HG02943 (cell line): Measurements from ENCODE around the gene ARHGAP29.

Source experiments
- ATAC-seq: cut with Tn5 transposase; IDR thresholded peaks from one replicate; pipeline ENCODE4 v1.9.1; 2021; ENCODE audit warnings: mild to moderate bottlenecking, low read depth, moderate library complexity; ENCODE audit not compliant: unreplicated experiment

The ARHGAP29 gene

DNA sequence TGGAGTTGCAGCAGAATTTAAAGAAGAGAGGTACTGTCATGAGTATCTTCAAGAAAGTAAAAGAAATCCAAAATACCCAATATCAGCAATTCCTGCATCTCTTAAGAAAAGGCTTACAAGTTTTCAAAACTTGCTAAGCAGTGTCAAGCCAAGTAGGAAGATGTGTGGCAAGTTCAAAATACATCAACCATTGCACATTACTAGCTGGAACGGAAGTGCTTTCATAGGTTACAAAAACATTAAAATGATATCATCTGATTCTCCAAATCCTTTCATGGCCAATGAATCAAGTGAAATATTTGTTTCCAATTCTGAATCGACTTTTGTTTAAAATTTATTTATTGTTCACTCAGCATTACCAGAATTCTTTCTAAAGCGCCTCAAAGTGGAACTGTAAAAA lies 110.7 kb downstream of the ARHGAP29 start:
- no peak for ATAC-seq

DNA sequence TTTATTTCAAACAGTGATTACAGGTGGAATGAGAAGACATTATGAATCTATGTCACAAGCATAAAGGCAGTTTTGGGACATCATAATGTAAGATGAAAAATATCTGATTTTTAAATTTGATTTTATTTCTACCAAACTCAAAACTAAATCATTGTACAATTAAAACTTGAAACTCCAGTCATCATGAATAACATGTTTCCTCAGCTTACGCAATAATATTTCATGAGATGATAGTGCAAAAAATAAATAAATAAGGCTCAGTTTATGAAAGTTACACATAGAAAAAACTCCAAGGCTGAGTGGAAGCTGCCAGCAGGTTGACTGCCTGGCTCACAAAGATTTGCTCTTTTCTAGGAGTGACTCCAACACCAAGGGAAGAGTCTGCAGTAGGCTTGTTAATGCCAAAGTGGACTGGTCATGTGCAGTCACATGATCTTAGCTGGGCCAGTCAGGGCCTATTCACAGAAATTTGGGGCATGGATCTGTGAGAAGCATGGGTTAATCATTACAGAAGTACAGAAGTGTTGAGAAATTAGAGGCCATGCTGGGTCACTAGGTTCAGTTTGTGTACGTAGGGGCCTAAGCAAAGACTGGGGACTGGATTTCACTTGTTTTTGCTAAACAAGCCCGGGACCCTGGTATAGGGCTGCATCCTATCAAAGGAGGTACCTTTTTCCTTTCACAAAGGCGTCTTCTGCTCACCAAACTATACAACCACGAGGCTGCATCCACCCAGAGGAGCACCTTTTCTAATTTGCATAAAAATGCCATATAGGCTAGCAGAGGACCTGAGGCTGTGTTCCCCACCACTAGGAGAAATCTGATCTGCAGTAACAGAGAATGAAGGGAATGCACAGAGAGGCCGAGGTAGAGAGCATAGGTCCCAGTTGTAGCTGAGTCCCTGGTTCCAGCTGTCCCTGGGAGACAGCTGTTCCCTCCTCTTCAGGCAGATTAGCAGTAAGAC lies 111.6 kb downstream of the ARHGAP29 start:
- no peak for ATAC-seq

- no peak for ATAC-seq
Observed at GRCh38 chr1:94124538-94124937, 112.8 kb downstream of the ARHGAP29 start.

- no peak for ATAC-seq
Observed at GRCh38 chr1:94122201-94122970, 115.0 kb downstream of the ARHGAP29 start.
